Fibroblast of lung (primary cell): ENCODE results near the gene SLC17A5.

ENCODE experiments used
- EZH2 ChIP-seq: IDR thresholded peaks from 2 replicates; pipeline ENCODE4 v1.5.1; 2012; ENCODE audit warnings: low read length, control low read depth, mild to moderate bottlenecking; ENCODE audit errors: missing control alignments
- TF ChIP-seq, protein P1 (sequence below), 2 donors: IDR thresholded peaks in 1 of 2; conservative IDR thresholded peaks in 1 of 2; 1 replicate in 1 of 2; 2 replicates in 1 of 2; pipeline ENCODE4 v1.5.1; 2011 to 2012; ENCODE audit warnings: low read length in 2 of 2, control low read depth in 1 of 2, inconsistent platforms in 1 of 2, low read depth in 1 of 2, mild to moderate bottlenecking in 1 of 2

- TF ChIP-seq, protein P1, sequence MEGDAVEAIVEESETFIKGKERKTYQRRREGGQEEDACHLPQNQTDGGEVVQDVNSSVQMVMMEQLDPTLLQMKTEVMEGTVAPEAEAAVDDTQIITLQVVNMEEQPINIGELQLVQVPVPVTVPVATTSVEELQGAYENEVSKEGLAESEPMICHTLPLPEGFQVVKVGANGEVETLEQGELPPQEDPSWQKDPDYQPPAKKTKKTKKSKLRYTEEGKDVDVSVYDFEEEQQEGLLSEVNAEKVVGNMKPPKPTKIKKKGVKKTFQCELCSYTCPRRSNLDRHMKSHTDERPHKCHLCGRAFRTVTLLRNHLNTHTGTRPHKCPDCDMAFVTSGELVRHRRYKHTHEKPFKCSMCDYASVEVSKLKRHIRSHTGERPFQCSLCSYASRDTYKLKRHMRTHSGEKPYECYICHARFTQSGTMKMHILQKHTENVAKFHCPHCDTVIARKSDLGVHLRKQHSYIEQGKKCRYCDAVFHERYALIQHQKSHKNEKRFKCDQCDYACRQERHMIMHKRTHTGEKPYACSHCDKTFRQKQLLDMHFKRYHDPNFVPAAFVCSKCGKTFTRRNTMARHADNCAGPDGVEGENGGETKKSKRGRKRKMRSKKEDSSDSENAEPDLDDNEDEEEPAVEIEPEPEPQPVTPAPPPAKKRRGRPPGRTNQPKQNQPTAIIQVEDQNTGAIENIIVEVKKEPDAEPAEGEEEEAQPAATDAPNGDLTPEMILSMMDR (conservative IDR thresholded peaks at IDR 0.05 in 1 of 2, IDR thresholded peaks at IDR 0.05 in 1 of 2; ENCODE audit: low read depth in 1 of 2, low read length in 2 of 2) = no peak
- no peak for TF ChIP-seq EZH2
Measured at GRCh38 chr6:73586416-73586974, 67.3 kb downstream of the SLC17A5 start.
